Breast epithelium (tissue), 4 donors: Measurements from ENCODE around the gene ACVR1. TPM values are rescaled to one million over a fixed set of nuclear protein-coding genes. Genes with fewer than 3 reads are reported as not detected.

ENCODE experiments used
- DNase-seq, 2 donors: peaks; one replicate each; pipeline ENCODE4 v3.0.0-alpha.2; 2019; ENCODE audit warnings: low spot score in 2 of 2
- H3K27ac ChIP-seq, 2 donors: fragments of 200-600 bp; sonication (generic) in 1 of 2; one replicate each; pipeline ENCODE4 v1.5.1; 2016 to 2019; ENCODE audit warnings: mild to moderate bottlenecking in 1 of 2
- H3K27me3 ChIP-seq, 2 donors: fragments of 200-600 bp; sonication (generic) in 1 of 2; one replicate each; pipeline versions ENCODE4 v1.5.1 to v1.6.0; 2017 to 2019; ENCODE audit warnings: control low read depth in 1 of 2, mild to moderate bottlenecking in 1 of 2
- H3K36me3 ChIP-seq: fragments of 200-600 bp; one replicate; pipeline ENCODE4 v1.5.1; 2019
- H3K4me1 ChIP-seq, 2 donors: fragments of 200-600 bp; sonication (generic); one replicate each; pipeline ENCODE4 v1.5.1; 2016 to 2019; ENCODE audit warnings: control low read depth in 1 of 2
- H3K4me3 ChIP-seq, 3 donors: fragments of 200-600 bp; sonication (generic); 1 replicate in 2 of 3; 2 replicates in 1 of 3; pipeline ENCODE4 v1.5.1; 2016 to 2019; ENCODE audit warnings: mild to moderate bottlenecking in 3 of 3, moderate library complexity in 2 of 3
- H3K9me3 ChIP-seq, 2 donors: fragments of 200-600 bp; sonication (generic) in 1 of 2; one replicate each; pipeline ENCODE4 v1.5.1; 2016 to 2019; ENCODE audit warnings: control low read depth in 1 of 2
- CTCF ChIP-seq, 3 donors: fragments of 450-650 bp; IDR thresholded peaks; one replicate each; pipeline ENCODE4 v1.5.1; 2016 to 2017; ENCODE audit warnings: antibody characterized with exemption in 3 of 3, mild to moderate bottlenecking in 3 of 3, moderate library complexity in 3 of 3
- POLR2A ChIP-seq: fragments of 450-650 bp; IDR thresholded peaks from one replicate; pipeline ENCODE4 v1.6.1; 2016; ENCODE audit warnings: antibody characterized with exemption, mild to moderate bottlenecking, moderate library complexity
- POLR2AphosphoS5 ChIP-seq, 3 donors: sonication (generic); formaldehyde crosslinking; IDR thresholded peaks; one replicate each; pipeline ENCODE4 v1.6.1; 2017; ENCODE audit warnings: antibody characterized with exemption in 3 of 3
- intact Hi-C: fragments of 100-400 bp; cut with DNase I; formaldehyde crosslinking; loops from one replicate; pipeline ENCODE4 v1.15.1; 2023; ENCODE audit warnings: low total_unique reads
- total RNA-seq, 3 donors: library from RNA; depleted of rRNA; stranded (reverse); fragments of >200 nt; gene quantifications; one replicate each; pipeline ENCODE4 v1.1.0, GENCODE V29; 2016

Gene ACVR1
- total RNA-seq, 3 donors from 2014 or later, result 31.5 to 45.4 (median 32.8) TPM

GRCh38 chr2:157848213-157848612, 27.9 kb downstream of the ACVR1 start:
- TF ChIP-seq POLR2AphosphoS5 (IDR thresholded peaks at IDR 0.05) (no peak), POLR2A (no peak), CTCF (IDR thresholded peaks at IDR 0.05) (no peak)
- intact Hi-C loops, result no loop called here
- H3K9me3 ChIP-seq, result no peaks in the 10 kb centered on the region
- DNase-seq, result no peak
- no peak overlapping the region for H3K4me3 ChIP-seq
- no peaks in the 10 kb centered on the region for H3K27me3 ChIP-seq
- H3K36me3 ChIP-seq, result no peaks in the 10 kb centered on the region
- no peak overlapping the region for H3K27ac ChIP-seq
- H3K4me1 ChIP-seq, result no peaks in the 10 kb centered on the region

GRCh38 chr2:157845081-157845480, 31.0 kb downstream of the ACVR1 start:
- H3K4me3 ChIP-seq, result no peak overlapping the region
- H3K36me3 ChIP-seq, result no peaks in the 10 kb centered on the region
- no peaks in the 10 kb centered on the region for H3K27me3 ChIP-seq
- H3K4me1 ChIP-seq, result peaks cover 0 to 9% of the 10 kb centered on the region in 2 donors
- no peak overlapping the region for H3K27ac ChIP-seq
- no peak for DNase-seq
- TF ChIP-seq POLR2A (no peak), POLR2AphosphoS5 (IDR thresholded peaks at IDR 0.05) (no peak), CTCF (IDR thresholded peaks at IDR 0.05) (no peak)
- no peaks in the 10 kb centered on the region for H3K9me3 ChIP-seq
- intact Hi-C loops, result no loop called here

GRCh38 chr2:157843935-157844334, 32.2 kb downstream of the ACVR1 start:
- Histone ChIP-seq H3K4me3 (no peak overlapping the region), H3K27me3 (no peaks in the 10 kb centered on the region), H3K27ac (no peak overlapping the region), H3K36me3 (no peaks in the 10 kb centered on the region), H3K9me3 (no peaks in the 10 kb centered on the region), H3K4me1 (peaks cover 0 to 19% of the 10 kb centered on the region in 2 donors)
- DNase-seq, result no peak
- intact Hi-C loops, result no loop called here
- TF ChIP-seq CTCF (IDR thresholded peaks at IDR 0.05) (no peak), POLR2AphosphoS5 (IDR thresholded peaks at IDR 0.05) (no peak), POLR2A (no peak)

- H3K36me3 ChIP-seq, result no peaks in the 10 kb centered on the region
- H3K27ac ChIP-seq, result no peak overlapping the region
- no peaks in the 10 kb centered on the region for H3K27me3 ChIP-seq
- intact Hi-C loops, result no loop called here
- TF ChIP-seq POLR2AphosphoS5 (IDR thresholded peaks at IDR 0.05), result no peak
- no peak for TF ChIP-seq POLR2A
- no peak overlapping the region for H3K4me3 ChIP-seq
- DNase-seq, result no peak
- peaks cover 0 to 21% of the 10 kb centered on the region in 2 donors for H3K4me1 ChIP-seq
- no peaks in the 10 kb centered on the region for H3K9me3 ChIP-seq
Measured at GRCh38 chr2:157843081-157843480, 33.0 kb downstream of the ACVR1 start.

GRCh38 chr2:157842106-157842879, 33.8 kb downstream of the ACVR1 start:
- DNase-seq, result no peak
- no peak overlapping the region for H3K27ac ChIP-seq
- H3K4me1 ChIP-seq, result peaks cover 0 to 26% of the 10 kb centered on the region in 2 donors

More at GRCh38 chr2:157842106-157842879, 33.8 kb downstream of the ACVR1 start:
- no peaks in the 10 kb centered on the region for H3K9me3 ChIP-seq
- intact Hi-C loops, result no loop called here
- TF ChIP-seq CTCF (IDR thresholded peaks at IDR 0.05), result no peak
- TF ChIP-seq POLR2AphosphoS5 (IDR thresholded peaks at IDR 0.05), result no peak
- TF ChIP-seq POLR2A, result no peak
- H3K36me3 ChIP-seq, result no peaks in the 10 kb centered on the region
- H3K27me3 ChIP-seq, result no peaks in the 10 kb centered on the region
- H3K4me3 ChIP-seq, result no peak overlapping the region
